ENCODE results near the gene RNF5.

DNA sequence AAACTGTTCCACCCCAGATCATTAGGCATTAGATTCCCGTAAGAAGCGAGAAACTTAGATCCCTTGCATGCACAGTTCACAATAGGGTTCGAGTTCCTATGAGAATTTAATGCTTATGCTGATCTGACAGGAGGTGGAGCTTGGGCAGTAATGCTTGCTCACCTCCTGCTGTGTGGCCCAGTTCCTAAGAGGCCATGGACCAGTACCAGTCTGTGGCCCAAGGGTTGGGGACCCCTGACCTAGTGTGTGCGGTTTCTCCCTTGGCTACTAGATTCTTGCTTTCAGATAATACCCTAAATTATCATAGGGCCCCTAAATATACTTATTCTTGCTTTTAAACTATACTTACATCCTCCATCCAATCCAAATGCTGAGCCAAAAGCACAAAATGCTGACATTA, 16.2 kb downstream of the RNF5 start:
- TF ChIP-seq POLR2A (IDR thresholded peaks at IDR 0.05; ENCODE audit: low read depth, low read length) (no peak), MXI1 (IDR thresholded peaks at IDR 0.05; ENCODE audit: borderline replicate concordance, low read depth, low read length) (no peak), CEBPB (IDR thresholded peaks at IDR 0.05; ENCODE audit: low read depth, low read length) (no peak), RAD21 (IDR thresholded peaks at IDR 0.05; ENCODE audit: low read length) (no peak), ELK1 (IDR thresholded peaks at IDR 0.05; ENCODE audit: borderline replicate concordance, low read depth, low read length) (no peak), FOS (IDR thresholded peaks at IDR 0.05; ENCODE audit: low read depth, low read length) (no peak), MAFK (IDR thresholded peaks at IDR 0.05; ENCODE audit: low read depth, low read length) (no peak), RFX5 (IDR thresholded peaks at IDR 0.05; ENCODE audit: low read depth, low read length) (no peak), SMC3 (IDR thresholded peaks at IDR 0.05; ENCODE audit: low read depth, low read length) (no peak), BHLHE40 (IDR thresholded peaks at IDR 0.05; ENCODE audit: low read depth, low read length) (no peak), NFE2L2 (IDR thresholded peaks at IDR 0.05; ENCODE audit: low read depth, low read length) (no peak)
- TF ChIP-seq, protein P1, sequence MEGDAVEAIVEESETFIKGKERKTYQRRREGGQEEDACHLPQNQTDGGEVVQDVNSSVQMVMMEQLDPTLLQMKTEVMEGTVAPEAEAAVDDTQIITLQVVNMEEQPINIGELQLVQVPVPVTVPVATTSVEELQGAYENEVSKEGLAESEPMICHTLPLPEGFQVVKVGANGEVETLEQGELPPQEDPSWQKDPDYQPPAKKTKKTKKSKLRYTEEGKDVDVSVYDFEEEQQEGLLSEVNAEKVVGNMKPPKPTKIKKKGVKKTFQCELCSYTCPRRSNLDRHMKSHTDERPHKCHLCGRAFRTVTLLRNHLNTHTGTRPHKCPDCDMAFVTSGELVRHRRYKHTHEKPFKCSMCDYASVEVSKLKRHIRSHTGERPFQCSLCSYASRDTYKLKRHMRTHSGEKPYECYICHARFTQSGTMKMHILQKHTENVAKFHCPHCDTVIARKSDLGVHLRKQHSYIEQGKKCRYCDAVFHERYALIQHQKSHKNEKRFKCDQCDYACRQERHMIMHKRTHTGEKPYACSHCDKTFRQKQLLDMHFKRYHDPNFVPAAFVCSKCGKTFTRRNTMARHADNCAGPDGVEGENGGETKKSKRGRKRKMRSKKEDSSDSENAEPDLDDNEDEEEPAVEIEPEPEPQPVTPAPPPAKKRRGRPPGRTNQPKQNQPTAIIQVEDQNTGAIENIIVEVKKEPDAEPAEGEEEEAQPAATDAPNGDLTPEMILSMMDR (conservative IDR thresholded peaks at IDR 0.05; ENCODE audit: low read depth, low read length) = no peak
- TF ChIP-seq, protein P2, sequence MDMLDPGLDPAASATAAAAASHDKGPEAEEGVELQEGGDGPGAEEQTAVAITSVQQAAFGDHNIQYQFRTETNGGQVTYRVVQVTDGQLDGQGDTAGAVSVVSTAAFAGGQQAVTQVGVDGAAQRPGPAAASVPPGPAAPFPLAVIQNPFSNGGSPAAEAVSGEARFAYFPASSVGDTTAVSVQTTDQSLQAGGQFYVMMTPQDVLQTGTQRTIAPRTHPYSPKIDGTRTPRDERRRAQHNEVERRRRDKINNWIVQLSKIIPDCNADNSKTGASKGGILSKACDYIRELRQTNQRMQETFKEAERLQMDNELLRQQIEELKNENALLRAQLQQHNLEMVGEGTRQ (IDR thresholded peaks at IDR 0.05; ENCODE audit: low read depth, low read length) = no peak

Data from IMR-90 (cell line).